ENCODE results near the gene USP27X.
A peak's percentile ranks its signal among the peaks of the same experiment; 100 is the strongest.

The USP27X gene

GRCh38 chrX:49884290-49884862, 5.1 kb downstream of the USP27X start:
- peak; percentile 70 for DNase-seq (ENCODE audit: low spot score)

- DNase-seq (ENCODE audit: low spot score) = no peak
Observed at GRCh38 chrX:49892542-49892941, 13.3 kb downstream of the USP27X start.

GRCh38 chrX:49896951-49897350, 17.7 kb downstream of the USP27X start:
- no peak for DNase-seq (ENCODE audit: low spot score)

DNA sequence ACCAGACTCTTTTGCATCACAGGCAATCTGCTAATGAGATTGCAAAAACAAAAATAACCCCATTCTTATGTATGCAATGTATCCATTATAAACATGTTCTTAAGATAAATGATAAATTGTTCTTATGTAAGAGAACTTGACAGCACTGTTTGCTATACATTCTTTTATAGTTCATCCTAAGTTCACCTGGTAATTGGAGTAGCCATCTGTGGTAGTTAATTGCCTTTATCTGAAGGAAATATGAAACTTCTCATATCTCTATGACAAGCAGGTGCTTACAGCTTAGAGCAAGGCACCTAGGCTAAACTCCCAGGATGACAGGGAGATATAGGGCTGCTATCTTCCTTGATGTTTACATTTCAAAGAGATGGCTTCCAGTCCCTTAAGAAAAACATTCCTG, 21.8 kb downstream of the USP27X start:
- DNase-seq (ENCODE audit: low spot score) = no peak

- DNase-seq (ENCODE audit: low spot score) = no peak
Observed at GRCh38 chrX:49910344-49910743, 31.1 kb downstream of the USP27X start.

DNA sequence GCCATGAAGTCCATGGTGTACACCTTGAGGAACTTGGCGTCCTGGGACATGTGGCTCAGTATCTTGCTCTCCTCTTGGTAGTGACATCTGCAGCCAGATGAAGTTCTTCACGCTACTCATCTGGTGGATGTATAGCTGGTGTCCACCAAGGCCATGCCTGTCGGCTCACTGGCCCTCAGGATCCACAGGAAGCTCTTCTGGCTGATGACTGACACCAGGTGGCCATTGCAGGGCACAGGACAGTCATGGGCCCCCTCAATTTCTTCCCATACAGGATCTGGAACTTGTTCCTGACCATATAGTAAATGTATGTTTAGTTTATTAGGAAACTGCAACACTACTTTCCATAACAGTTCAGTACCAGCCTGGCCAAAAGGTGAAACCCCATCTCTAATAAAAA, 32.8 kb downstream of the USP27X start:
- DNase-seq (ENCODE audit: low spot score) = no peak

GRCh38 chrX:49912861-49913260, 33.6 kb downstream of the USP27X start:
- no peak for DNase-seq (ENCODE audit: low spot score)

- DNase-seq (ENCODE audit: low spot score) = peak; percentile 66
Observed at GRCh38 chrX:49915361-49916222, 36.3 kb downstream of the USP27X start.

GRCh38 chrX:49919617-49920016, 40.3 kb downstream of the USP27X start:
- peak; percentile 19 for DNase-seq (ENCODE audit: low spot score)

DNA sequence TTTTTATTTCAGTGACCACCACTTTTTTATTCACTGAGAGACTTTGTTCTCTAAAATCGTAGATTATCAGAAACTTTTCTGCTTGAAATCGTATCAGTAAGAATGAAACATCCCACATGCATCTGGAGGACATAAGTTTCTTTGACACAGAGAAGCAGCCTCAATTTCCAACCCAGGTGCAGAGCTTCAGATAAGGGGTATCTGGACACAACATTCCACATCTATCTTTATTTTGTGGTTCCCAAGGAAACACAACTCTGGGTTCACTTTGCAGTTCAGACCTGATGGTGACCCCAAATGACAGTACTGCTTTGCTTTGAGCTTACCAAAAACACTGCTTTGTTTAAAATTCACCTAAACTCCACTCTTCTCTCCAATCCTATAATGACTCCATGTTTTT, 41.8 kb downstream of the USP27X start:
- DNase-seq (ENCODE audit: low spot score) = no peak

- peak; percentile 96 for DNase-seq (ENCODE audit: low spot score)
Observed at GRCh38 chrX:49922291-49923241, 43.3 kb downstream of the USP27X start, which contains the start of gene CLCN5. TSS of gene CLCN5 (plus strand) at chrX:49922596. CDS start at chrX:49925299, 2,703 bp downstream.

GRCh38 chrX:49925176-49925575, 45.9 kb downstream of the USP27X start:
- no peak for DNase-seq (ENCODE audit: low spot score)

GRCh38 chrX:49930039-49930438, 50.8 kb downstream of the USP27X start:
- no peak for DNase-seq (ENCODE audit: low spot score)

All from AG08395 (cell line).